HUES48 (cell line): ENCODE measurements around the gene TAF11L11.
"Not testable (repeated sequence)": the region's sequence is repeated elsewhere in the genome, so short reads cannot be mapped to it uniquely, and the experiment has no call there.

Experiments used
- H3K27ac ChIP-seq: one replicate; pipeline ENCODE4 v1.7.0; 2013; ENCODE audit warnings: low read depth, low read length, inconsistent platforms
- H3K27me3 ChIP-seq: 2 replicates; pipeline ENCODE4 v1.6.1; 2013; ENCODE audit warnings: mild to moderate bottlenecking, low read length; ENCODE audit not compliant: control insufficient read depth, insufficient read depth
- H3K36me3 ChIP-seq: 2 replicates; pipeline ENCODE4 v1.6.1; 2013; ENCODE audit warnings: low read length; ENCODE audit not compliant: control insufficient read depth, insufficient read depth
- H3K4me1 ChIP-seq: 2 replicates; pipeline ENCODE4 v1.6.1; 2013; ENCODE audit warnings: mild to moderate bottlenecking, low read length; ENCODE audit not compliant: control insufficient read depth, insufficient read depth
- H3K4me3 ChIP-seq: 2 replicates; pipeline ENCODE4 v1.5.1; 2013; ENCODE audit warnings: mild to moderate bottlenecking, low read depth, low read length
- H3K9ac ChIP-seq: 2 replicates; pipeline ENCODE4 v1.6.1; 2013; ENCODE audit warnings: mild to moderate bottlenecking, low read depth, low read length, moderate library complexity
- H3K9me3 ChIP-seq: 2 replicates; pipeline ENCODE4 v1.6.1; 2013; ENCODE audit warnings: low read length; ENCODE audit not compliant: control insufficient read depth, insufficient read depth

The TAF11L11 gene

DNA sequence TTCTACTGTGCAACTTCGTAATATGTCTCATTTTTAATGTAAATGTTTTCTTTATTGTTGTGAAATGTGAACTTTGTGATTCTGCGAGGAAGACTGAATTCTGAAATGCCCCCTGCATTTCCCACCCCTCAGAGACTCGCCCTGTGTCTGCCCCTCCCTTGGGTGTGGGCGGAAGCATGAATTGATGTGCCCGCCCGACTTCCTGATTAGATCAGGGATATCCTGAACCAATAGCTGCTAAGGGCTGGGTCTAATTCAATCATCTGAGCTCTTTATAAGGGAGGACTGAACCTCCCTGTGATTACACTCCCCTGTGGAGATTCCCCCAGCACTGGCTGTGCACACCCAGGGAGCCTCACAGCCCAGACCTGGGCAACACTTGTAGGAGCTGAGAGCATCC is at the start of gene TAF11L11:
Gene TAF11L11 (plus strand): TSS at position 304 of the 400 bp plus-strand sequence.
- not testable (repeated sequence) for H3K36me3 ChIP-seq, H3K4me1 ChIP-seq, H3K9me3 ChIP-seq, H3K4me3 ChIP-seq, H3K27me3 ChIP-seq, H3K9ac ChIP-seq, H3K27ac ChIP-seq

DNA sequence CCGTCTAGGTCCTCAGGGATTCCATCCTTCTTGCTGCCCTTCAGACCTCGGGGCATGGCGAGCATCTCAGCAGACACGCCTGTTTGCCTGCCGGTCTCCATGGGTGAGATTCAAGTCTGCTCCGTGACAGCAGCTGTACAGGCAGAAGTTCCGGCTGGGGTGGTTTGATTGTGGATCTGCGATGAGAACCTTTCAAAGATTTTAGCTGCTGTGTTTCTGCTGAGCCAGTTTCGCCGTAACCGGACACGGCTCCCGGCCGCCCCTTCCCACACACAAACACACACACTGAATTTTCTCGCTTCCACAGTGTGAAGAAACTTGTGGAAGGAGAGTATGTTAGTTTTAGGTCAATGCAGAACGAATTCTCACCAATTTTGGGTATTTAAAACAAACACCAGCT is 18.3 kb upstream of the TAF11L11 start, which contains the start of gene TAF11L7:
Gene TAF11L7 (minus strand): TSS at position 101 of the 400 bp plus-strand sequence.
- H3K9ac ChIP-seq, H3K4me1 ChIP-seq, H3K36me3 ChIP-seq, H3K4me3 ChIP-seq, H3K27ac ChIP-seq, H3K27me3 ChIP-seq, H3K9me3 ChIP-seq: not testable (repeated sequence)

DNA sequence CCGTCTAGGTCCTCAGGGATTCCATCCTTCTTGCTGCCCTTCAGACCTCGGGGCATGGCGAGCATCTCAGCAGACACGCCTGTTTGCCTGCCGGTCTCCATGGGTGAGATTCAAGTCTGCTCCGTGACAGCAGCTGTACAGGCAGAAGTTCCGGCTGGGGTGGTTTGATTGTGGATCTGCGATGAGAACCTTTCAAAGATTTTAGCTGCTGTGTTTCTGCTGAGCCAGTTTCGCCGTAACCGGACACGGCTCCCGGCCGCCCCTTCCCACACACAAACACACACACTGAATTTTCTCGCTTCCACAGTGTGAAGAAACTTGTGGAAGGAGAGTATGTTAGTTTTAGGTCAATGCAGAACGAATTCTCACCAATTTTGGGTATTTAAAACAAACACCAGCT is 13.1 kb upstream of the TAF11L11 start, which contains the start of gene TAF11L8:
Gene TAF11L8 (minus strand): TSS at position 101 of the 400 bp plus-strand sequence.
- not testable (repeated sequence) for H3K27ac ChIP-seq, H3K27me3 ChIP-seq, H3K36me3 ChIP-seq, H3K9ac ChIP-seq, H3K9me3 ChIP-seq, H3K4me1 ChIP-seq, H3K4me3 ChIP-seq

DNA sequence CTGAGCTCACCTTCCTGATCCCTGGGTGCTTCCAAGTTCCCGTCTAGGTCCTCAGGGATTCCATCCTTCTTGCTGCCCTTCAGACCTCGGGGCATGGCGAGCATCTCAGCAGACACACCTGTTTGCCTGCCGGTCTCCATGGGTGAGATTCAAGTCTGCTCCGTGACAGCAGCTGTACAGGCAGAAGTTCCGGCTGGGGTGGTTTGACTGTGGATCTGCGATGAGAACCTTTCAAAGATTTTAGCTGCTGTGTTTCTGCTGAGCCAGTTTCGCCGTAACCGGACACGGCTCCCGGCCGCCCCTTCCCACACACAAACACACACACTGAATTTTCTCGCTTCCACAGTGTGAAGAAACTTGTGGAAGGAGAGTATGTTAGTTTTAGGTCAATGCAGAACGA is 9.7 kb upstream of the TAF11L11 start, which contains the start of gene TAF11L9:
Gene TAF11L9 (minus strand): TSS at position 140 of the 400 bp plus-strand sequence.
- not testable (repeated sequence) for H3K9ac ChIP-seq, H3K4me1 ChIP-seq, H3K27ac ChIP-seq, H3K36me3 ChIP-seq, H3K4me3 ChIP-seq, H3K9me3 ChIP-seq, H3K27me3 ChIP-seq

DNA sequence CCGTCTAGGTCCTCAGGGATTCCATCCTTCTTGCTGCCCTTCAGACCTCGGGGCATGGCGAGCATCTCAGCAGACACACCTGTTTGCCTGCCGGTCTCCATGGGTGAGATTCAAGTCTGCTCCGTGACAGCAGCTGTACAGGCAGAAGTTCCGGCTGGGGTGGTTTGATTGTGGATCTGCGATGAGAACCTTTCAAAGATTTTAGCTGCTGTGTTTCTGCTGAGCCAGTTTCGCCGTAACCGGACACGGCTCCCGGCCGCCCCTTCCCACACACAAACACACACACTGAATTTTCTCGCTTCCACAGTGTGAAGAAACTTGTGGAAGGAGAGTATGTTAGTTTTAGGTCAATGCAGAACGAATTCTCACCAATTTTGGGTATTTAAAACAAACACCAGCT is 6.3 kb upstream of the TAF11L11 start, which contains the start of gene TAF11L10:
Gene TAF11L10 (minus strand): TSS at position 101 of the 400 bp plus-strand sequence.
- not testable (repeated sequence) for H3K27ac ChIP-seq, H3K4me3 ChIP-seq, H3K4me1 ChIP-seq, H3K9me3 ChIP-seq, H3K27me3 ChIP-seq, H3K9ac ChIP-seq, H3K36me3 ChIP-seq

DNA sequence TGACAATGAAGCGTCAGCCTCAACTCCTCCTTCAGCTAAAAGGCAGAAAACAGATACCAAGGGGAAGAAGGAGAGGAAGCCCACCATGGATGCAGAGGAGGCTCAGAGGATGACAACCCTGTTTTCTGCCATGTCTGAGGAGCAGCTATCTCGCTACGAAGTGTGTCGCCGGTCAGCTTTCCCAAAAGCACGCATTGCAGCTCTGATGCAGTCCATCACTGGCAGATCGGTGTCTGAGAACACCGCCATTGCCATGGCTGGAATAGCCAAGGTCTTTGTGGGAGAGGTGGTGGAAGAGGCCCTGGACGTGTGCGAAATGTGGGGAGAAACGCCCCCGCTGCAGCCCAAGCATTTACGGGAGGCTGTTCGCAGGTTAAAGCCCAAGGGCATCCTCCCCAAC is 968 bp downstream of the TAF11L11 start:
- no peaks in the 10 kb centered on the region for H3K27me3 ChIP-seq

DNA sequence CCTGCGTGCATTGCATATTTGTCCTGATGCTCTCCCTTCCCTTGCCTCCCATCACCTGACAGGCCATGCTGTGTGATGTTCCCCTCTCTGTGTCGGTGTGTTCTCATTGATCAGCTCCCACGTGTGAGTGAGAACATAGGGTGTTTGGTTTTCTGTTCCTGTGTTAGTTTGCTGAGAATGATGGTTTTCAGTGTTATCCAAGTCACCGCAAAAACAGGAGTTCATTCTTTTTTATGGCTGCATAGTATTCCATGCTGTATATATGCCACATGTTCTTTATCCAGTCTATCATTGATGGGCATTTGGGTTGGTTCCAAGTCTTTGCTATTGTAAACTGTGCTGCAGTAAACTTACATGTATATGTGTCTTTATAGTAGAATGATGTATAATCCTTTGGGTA is 3.5 kb downstream of the TAF11L11 start:
- not testable (repeated sequence) for H3K9ac ChIP-seq, H3K27ac ChIP-seq, H3K4me1 ChIP-seq, H3K36me3 ChIP-seq, H3K9me3 ChIP-seq, H3K27me3 ChIP-seq, H3K4me3 ChIP-seq

More for the DNA sequence above, 968 bp downstream of the TAF11L11 start:
- Histone ChIP-seq H3K9me3 (no peaks in the 10 kb centered on the region), H3K27ac (no peak overlapping the region), H3K36me3 (no peaks in the 10 kb centered on the region), H3K9ac (no peak overlapping the region), H3K4me3 (no peak overlapping the region), H3K4me1 (no peaks in the 10 kb centered on the region)

DNA sequence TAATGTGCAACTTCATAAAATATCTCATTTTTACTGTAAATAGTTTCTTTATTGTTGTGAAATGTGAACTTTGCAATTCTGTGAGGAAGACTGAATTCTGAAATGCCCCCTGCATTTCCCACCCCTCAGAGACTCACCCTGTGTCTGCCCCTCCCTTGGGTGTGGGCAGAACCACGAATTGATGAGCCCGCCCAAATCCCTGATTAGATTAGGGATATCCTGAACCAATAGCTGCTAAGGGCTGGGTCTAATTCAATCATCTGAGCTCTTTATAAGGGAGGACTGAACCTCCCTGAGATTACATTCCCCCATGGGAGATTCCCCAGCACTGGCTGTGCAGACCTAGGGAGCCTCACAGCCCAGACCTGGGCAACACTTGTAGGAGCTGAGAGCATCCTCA is 6.1 kb downstream of the TAF11L11 start, which contains the start of gene TAF11L12:
Gene TAF11L12 (plus strand): TSS at position 301 of the 400 bp plus-strand sequence.
- not testable (repeated sequence) for H3K4me3 ChIP-seq, H3K4me1 ChIP-seq, H3K9me3 ChIP-seq, H3K9ac ChIP-seq, H3K27ac ChIP-seq, H3K27me3 ChIP-seq, H3K36me3 ChIP-seq

DNA sequence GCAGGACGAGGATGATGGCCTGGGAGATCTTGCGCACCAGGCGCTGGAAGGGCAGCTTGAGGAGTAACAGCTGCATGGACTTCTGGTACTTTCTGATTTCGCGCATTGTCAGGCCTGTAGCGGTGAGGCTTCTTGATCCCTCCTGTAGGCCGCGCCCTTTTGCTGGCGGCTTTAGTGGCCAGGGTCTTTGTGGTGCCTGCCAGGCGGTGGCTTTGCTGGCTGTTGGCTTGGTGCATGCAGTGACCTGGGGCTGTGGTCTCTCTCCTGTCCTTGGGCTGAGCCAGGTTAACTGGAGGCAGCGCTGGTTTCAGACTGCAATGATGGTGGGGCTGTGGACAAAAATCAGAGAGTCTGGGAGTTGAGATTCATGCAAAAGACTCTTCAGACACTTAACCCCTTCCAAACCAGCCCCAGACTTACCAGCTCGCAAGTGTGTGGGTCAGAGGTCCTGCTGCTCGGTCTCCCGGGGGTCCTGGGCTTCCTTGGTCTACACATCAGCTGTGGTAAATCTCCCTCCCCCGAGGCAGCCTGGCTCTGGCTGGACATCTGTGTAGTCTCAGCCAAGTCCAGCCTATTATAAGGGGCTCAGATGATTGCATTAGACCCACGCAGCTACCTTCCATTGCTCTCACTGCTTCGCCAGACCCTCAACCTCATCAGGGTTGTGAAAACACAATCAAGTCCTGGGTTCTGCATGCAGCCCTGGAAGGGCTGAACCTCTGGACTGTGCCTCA is 11.1 kb downstream of the TAF11L11 start:
- no peak overlapping the region for H3K27ac ChIP-seq
- H3K9me3 ChIP-seq: no peaks in the 10 kb centered on the region
- H3K27me3 ChIP-seq: no peaks in the 10 kb centered on the region
- no peak overlapping the region for H3K4me3 ChIP-seq
- H3K4me1 ChIP-seq: no peaks in the 10 kb centered on the region
- H3K9ac ChIP-seq: no peak overlapping the region
- H3K36me3 ChIP-seq: no peaks in the 10 kb centered on the region

DNA sequence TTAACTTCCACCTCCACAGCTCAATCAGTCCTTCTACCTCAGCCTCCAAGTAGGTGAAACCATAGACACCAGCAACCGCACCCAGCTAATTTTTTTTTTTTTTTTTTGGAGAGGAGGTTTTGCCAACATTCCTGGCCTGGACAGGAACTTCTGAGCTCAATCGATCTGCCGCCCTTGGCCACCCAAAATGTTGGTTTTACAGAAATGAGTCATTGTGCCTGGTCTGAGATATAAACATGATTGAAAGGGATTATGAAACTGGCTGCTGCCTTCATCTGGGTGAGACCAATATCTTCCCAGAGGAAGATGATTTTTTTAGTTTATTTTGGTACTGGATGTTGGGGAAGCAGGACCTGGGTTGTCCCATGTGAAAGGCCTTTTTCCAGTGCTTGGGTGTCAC is 15.4 kb downstream of the TAF11L11 start:
- H3K9me3 ChIP-seq: no peaks in the 10 kb centered on the region
- H3K36me3 ChIP-seq: no peaks in the 10 kb centered on the region
- H3K27me3 ChIP-seq: no peaks in the 10 kb centered on the region
- no peak overlapping the region for H3K27ac ChIP-seq
- H3K4me3 ChIP-seq: no peak overlapping the region
- no peaks in the 10 kb centered on the region for H3K4me1 ChIP-seq
- H3K9ac ChIP-seq: no peak overlapping the region

DNA sequence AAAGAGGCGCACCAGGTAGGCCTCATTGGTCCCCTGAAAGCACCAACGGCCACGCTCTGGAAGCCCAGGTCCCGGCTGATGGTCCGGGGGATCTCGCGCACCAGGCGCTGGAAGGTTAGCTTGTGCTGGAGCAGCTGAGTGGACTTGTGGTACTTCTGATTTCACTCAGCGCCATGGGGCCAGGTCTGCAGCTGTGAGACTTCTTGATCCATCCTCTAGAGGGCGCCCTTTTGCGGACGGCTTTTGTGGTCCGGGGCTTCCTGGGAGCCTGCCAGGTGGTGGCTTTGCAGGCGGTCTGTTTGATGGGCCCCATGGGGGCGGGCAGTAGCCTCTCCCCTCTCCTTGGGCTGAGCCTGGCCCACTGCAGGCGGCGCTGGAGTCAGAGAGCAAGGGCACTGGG is 16.6 kb downstream of the TAF11L11 start:
- Histone ChIP-seq H3K27ac (no peak overlapping the region), H3K36me3 (no peaks in the 10 kb centered on the region), H3K9ac (no peak overlapping the region), H3K4me3 (no peak overlapping the region), H3K4me1 (no peaks in the 10 kb centered on the region), H3K9me3 (no peaks in the 10 kb centered on the region), H3K27me3 (no peaks in the 10 kb centered on the region)
